ENCODE results near the gene SIRPD.
A peak's percentile ranks its signal among the peaks of the same experiment; 100 is the strongest.

The SIRPD gene

GRCh38 chr20:1509237-1509636 lies 48.3 kb downstream of the SIRPD start:
- Histone ChIP-seq H3K27ac (no peak overlapping the region), H3K4me3 (ENCODE audit: low read depth, low read length) (no peak overlapping the region), H3K36me3 (replicated peaks) (no peaks in the 10 kb centered on the region), H3K27me3 (replicated peaks) (peaks cover 4% of the 10 kb centered on the region)
- peak; percentile 60 for TF ChIP-seq CTCF (IDR thresholded peaks at IDR 0.05; ENCODE audit: low read depth, low read length, missing control alignments)
- in situ Hi-C loops (cut with HindIII; ENCODE audit: low pct_ligation_motif_present, low sequenced_read_pairs): no loop called here
- peak; percentile 47 for DNase-seq

GRCh38 chr20:1508574-1508973 lies 48.9 kb downstream of the SIRPD start:
- H3K4me3 ChIP-seq (ENCODE audit: low read depth, low read length): no peak overlapping the region
- H3K27me3 ChIP-seq (replicated peaks): peaks cover 4% of the 10 kb centered on the region
- no peak for DNase-seq
- no peaks in the 10 kb centered on the region for H3K36me3 ChIP-seq (replicated peaks)
- no peak overlapping the region for H3K27ac ChIP-seq
- in situ Hi-C loops (cut with HindIII; ENCODE audit: low pct_ligation_motif_present, low sequenced_read_pairs): no loop called here
- no peak for TF ChIP-seq CTCF (IDR thresholded peaks at IDR 0.05; ENCODE audit: low read depth, low read length, missing control alignments)

GRCh38 chr20:1507276-1507675 lies 50.2 kb downstream of the SIRPD start:
- no peak for TF ChIP-seq CTCF (IDR thresholded peaks at IDR 0.05; ENCODE audit: low read depth, low read length, missing control alignments)
- Histone ChIP-seq H3K27me3 (replicated peaks) (peaks cover 4% of the 10 kb centered on the region), H3K4me3 (ENCODE audit: low read depth, low read length) (no peak overlapping the region), H3K36me3 (replicated peaks) (no peaks in the 10 kb centered on the region), H3K27ac (no peak overlapping the region)
- no peak for DNase-seq
- in situ Hi-C loops (cut with HindIII; ENCODE audit: low pct_ligation_motif_present, low sequenced_read_pairs): no loop called here

GRCh38 chr20:1505871-1506270 lies 51.6 kb downstream of the SIRPD start:
- TF ChIP-seq CTCF (IDR thresholded peaks at IDR 0.05; ENCODE audit: low read depth, low read length, missing control alignments): no peak
- no peak overlapping the region for H3K27ac ChIP-seq
- no peaks in the 10 kb centered on the region for H3K27me3 ChIP-seq (replicated peaks)
- in situ Hi-C loops (cut with HindIII; ENCODE audit: low pct_ligation_motif_present, low sequenced_read_pairs): no loop called here
- no peaks in the 10 kb centered on the region for H3K36me3 ChIP-seq (replicated peaks)
- no peak overlapping the region for H3K4me3 ChIP-seq (ENCODE audit: low read depth, low read length)
- no peak for DNase-seq

- H3K27ac ChIP-seq: no peak overlapping the region
- no peak overlapping the region for H3K4me3 ChIP-seq (ENCODE audit: low read depth, low read length)
- peak; percentile 18 for DNase-seq
- H3K27me3 ChIP-seq (replicated peaks): peaks cover 3% of the 10 kb centered on the region
- H3K36me3 ChIP-seq (replicated peaks): no peaks in the 10 kb centered on the region
- TF ChIP-seq CTCF (IDR thresholded peaks at IDR 0.05; ENCODE audit: low read depth, low read length, missing control alignments): no peak
- in situ Hi-C loops (cut with HindIII; ENCODE audit: low pct_ligation_motif_present, low sequenced_read_pairs): no loop called here
Observed at GRCh38 chr20:1505361-1505760, 52.1 kb downstream of the SIRPD start.

GRCh38 chr20:1503564-1504227 lies 53.8 kb downstream of the SIRPD start:
- no peak overlapping the region for H3K27ac ChIP-seq
- no peak overlapping the region for H3K4me3 ChIP-seq (ENCODE audit: low read depth, low read length)
- in situ Hi-C loops (cut with HindIII; ENCODE audit: low pct_ligation_motif_present, low sequenced_read_pairs): no loop called here
- peak; percentile 93 for DNase-seq
- TF ChIP-seq CTCF (IDR thresholded peaks at IDR 0.05; ENCODE audit: low read depth, low read length, missing control alignments): peak; percentile 100
- peaks cover 5% of the 10 kb centered on the region for H3K27me3 ChIP-seq (replicated peaks)
- no peaks in the 10 kb centered on the region for H3K36me3 ChIP-seq (replicated peaks)

All from brain microvascular endothelial cell (primary cell).